Prostate gland (tissue), 2 donors: ENCODE measurements around the gene WTAP.

Experiments used
- CTCF ChIP-seq, 4 experiments: fragments of 200-600 bp in 2 of 4; fragments of 450-650 bp in 2 of 4; sonication (generic) in 2 of 4; IDR thresholded peaks; 1 replicate in 3 of 4; 2 replicates in 1 of 4; pipeline ENCODE4 v1.5.1; 2016 to 2019; ENCODE audit warnings: antibody characterized with exemption in 4 of 4, mild to moderate bottlenecking in 2 of 4, moderate library complexity in 2 of 4
- POLR2A ChIP-seq: fragments of 450-650 bp; IDR thresholded peaks from one replicate; pipeline ENCODE4 v1.6.1; 2016; ENCODE audit warnings: antibody characterized with exemption, mild to moderate bottlenecking

GRCh38 chr6:159695984-159696383, 31.3 kb upstream of the WTAP start:
- TF ChIP-seq POLR2A (no peak), CTCF (IDR thresholded peaks at IDR 0.05) (no peak)
